GM23338 (cell line): ENCODE data around the gene TPR. TPM values are rescaled to one million over a fixed set of nuclear protein-coding genes. Genes with fewer than 3 reads are reported as not detected.

ENCODE experiments used
- ATAC-seq: fragments of 200-7000 bp; cut with Tn5 transposase; 3 replicates; pipeline ENCODE4 v1.9.1; 2020
- DNase-seq: peaks from one replicate; pipeline ENCODE4 v3.0.0-alpha.2; 2015; ENCODE audit warnings: low spot score
- H2AFZ ChIP-seq: fragments of 200-600 bp; sonication (generic); 2 replicates; pipeline ENCODE4 v1.8.0; 2016; ENCODE audit warnings: antibody characterized with exemption, mild to moderate bottlenecking, moderate library complexity
- H3F3A ChIP-seq: fragments of 200-600 bp; sonication (generic); replicated peaks from 2 replicates; pipeline ENCODE4 v1.8.0; 2017; ENCODE audit warnings: antibody characterized with exemption, mixed run types, low read depth
- H3K27ac ChIP-seq: fragments of 200-600 bp; sonication (generic); 2 replicates; pipeline ENCODE4 v1.6.1; 2016; ENCODE audit warnings: low read depth
- H3K27me3 ChIP-seq: fragments of 200-600 bp; sonication (generic); 2 replicates; pipeline ENCODE4 v1.8.0; 2016; ENCODE audit warnings: mild to moderate bottlenecking, mixed run types, moderate library complexity; ENCODE audit not compliant: insufficient read depth
- H3K36me3 ChIP-seq: fragments of 200-600 bp; sonication (generic); 2 replicates; pipeline ENCODE4 v1.8.0; 2016; ENCODE audit warnings: mild to moderate bottlenecking; ENCODE audit not compliant: insufficient read depth
- H3K4me1 ChIP-seq: fragments of 200-600 bp; sonication (generic); 2 replicates; pipeline ENCODE4 v1.8.0; 2016; ENCODE audit warnings: mild to moderate bottlenecking, moderate library complexity; ENCODE audit not compliant: insufficient read depth
- H3K4me2 ChIP-seq: fragments of 200-600 bp; sonication (generic); 2 replicates; pipeline ENCODE4 v1.7.1; 2017; ENCODE audit warnings: mixed run types
- H3K4me3 ChIP-seq: fragments of 200-600 bp; sonication (generic); 2 replicates; pipeline ENCODE4 v1.6.1; 2016; ENCODE audit warnings: mixed run types
- H3K79me2 ChIP-seq: fragments of 200-600 bp; sonication (generic); replicated peaks from 2 replicates; pipeline ENCODE4 v1.8.0; 2017; ENCODE audit warnings: mild to moderate bottlenecking; ENCODE audit not compliant: insufficient read depth
- H3K9me2 ChIP-seq: fragments of 200-600 bp; sonication (generic); 2 replicates; pipeline ENCODE4 v1.8.0; 2017; ENCODE audit not compliant: insufficient read depth
- H4K20me1 ChIP-seq: fragments of 200-600 bp; sonication (generic); replicated peaks from 2 replicates; pipeline ENCODE4 v1.8.0; 2017; ENCODE audit warnings: mild to moderate bottlenecking; ENCODE audit not compliant: insufficient read depth
- H3K27ac Mint-ChIP-seq: 2 replicates; pipeline ENCODE4 v1.8.0; 2020; ENCODE audit warnings: inconsistent platforms, mild to moderate bottlenecking, moderate library complexity, mixed read lengths
- H3K27me3 Mint-ChIP-seq: 3 replicates; pipeline ENCODE4 v1.8.0; 2022; ENCODE audit warnings: low read depth, mild to moderate bottlenecking, moderate library complexity, mixed read lengths, inconsistent platforms; ENCODE audit not compliant: insufficient read depth, poor library complexity
- H3K36me3 Mint-ChIP-seq: 3 replicates; pipeline ENCODE4 v1.8.0; 2021; ENCODE audit warnings: low read depth, mild to moderate bottlenecking, inconsistent platforms, moderate library complexity, mixed read lengths
- H3K4me1 Mint-ChIP-seq: 3 replicates; pipeline ENCODE4 v1.8.0; 2020; ENCODE audit warnings: mild to moderate bottlenecking, inconsistent platforms, mixed read lengths
- H3K4me3 Mint-ChIP-seq: 3 replicates; pipeline ENCODE4 v1.8.0; 2021; ENCODE audit warnings: moderate library complexity, mild to moderate bottlenecking, inconsistent platforms, mixed read lengths
- H3K9me3 Mint-ChIP-seq: 3 replicates; pipeline ENCODE4 v1.8.0; 2020; ENCODE audit warnings: moderate library complexity, mild to moderate bottlenecking, inconsistent platforms, mixed read lengths
- CREB1 ChIP-seq: fragments of 250-450 bp; sonication (Bioruptor Pico); IDR thresholded peaks from 2 replicates; pipeline ENCODE4 v1.5.0; 2020; ENCODE audit warnings: low read depth, mild to moderate bottlenecking, moderate library complexity
- EZH2 ChIP-seq: fragments of 200-600 bp; sonication (generic); IDR thresholded peaks from one replicate; pipeline ENCODE4 v1.8.0; 2017; ENCODE audit warnings: antibody characterized with exemption, mild to moderate bottlenecking, low read depth; ENCODE audit not compliant: unreplicated experiment
- EZH2phosphoT487 ChIP-seq: fragments of 200-600 bp; sonication (generic); IDR thresholded peaks from one replicate; pipeline ENCODE4 v1.8.1; 2018; ENCODE audit warnings: antibody characterized with exemption; ENCODE audit not compliant: unreplicated experiment
- JUNB ChIP-seq: IDR thresholded peaks from one replicate; pipeline ENCODE4 v1.6.1; 2016; ENCODE audit warnings: antibody characterized with exemption; ENCODE audit not compliant: unreplicated experiment
- NANOG ChIP-seq: IDR thresholded peaks from 2 replicates; pipeline ENCODE4 v1.6.1; 2016; ENCODE audit warnings: antibody characterized with exemption, borderline replicate concordance
- POLR2AphosphoS5 ChIP-seq: IDR thresholded peaks from 2 replicates; pipeline ENCODE4 v1.6.1; 2016; ENCODE audit warnings: antibody characterized with exemption, low read depth
- STAT1 ChIP-seq: IDR thresholded peaks from one replicate; pipeline ENCODE4 v1.6.1; 2016; ENCODE audit warnings: antibody characterized with exemption; ENCODE audit not compliant: unreplicated experiment
- ZNF114 ChIP-seq: fragments of 250-450 bp; sonication (Bioruptor Pico); IDR thresholded peaks from 2 replicates; pipeline ENCODE4 v1.5.0; 2020; ENCODE audit warnings: mild to moderate bottlenecking, moderate library complexity
- ZNF331 ChIP-seq: fragments of 250-450 bp; sonication (Bioruptor Pico); IDR thresholded peaks from 2 replicates; pipeline ENCODE4 v1.5.0; 2020; ENCODE audit warnings: low read depth, mild to moderate bottlenecking, moderate library complexity
- polyA plus RNA-seq: library from polyadenylated mRNA; unstranded; fragments of >200 nt; fragmentation: Nextera tagmentation; extraction: Ambion mirVana; gene quantifications from 2 replicates; pipeline ENCODE4 v1.2.1, GENCODE V29; 2016
- total RNA-seq: library from RNA; depleted of rRNA; stranded (reverse); fragments of >200 nt; shearing (Covaris generic); gene quantifications from 2 replicates; pipeline ENCODE4 v1.2.3, GENCODE V29; 2014
- TF ChIP-seq, protein P1 (sequence below): fragments of 250-450 bp; sonication (Bioruptor Pico); IDR thresholded peaks from 2 replicates; pipeline ENCODE4 v1.5.0; 2020; ENCODE audit warnings: mild to moderate bottlenecking, moderate library complexity
- TF ChIP-seq, protein P2 (sequence below): IDR thresholded peaks from one replicate; pipeline ENCODE4 v1.6.1; 2018; ENCODE audit warnings: antibody characterized with exemption; ENCODE audit not compliant: unreplicated experiment
- TF ChIP-seq, protein P3 (sequence below), 2 experiments: fragments of 200-600 bp in 1 of 2; sonication (generic) in 1 of 2; conservative IDR thresholded peaks; 2 replicates each; pipeline versions ENCODE4 v1.5.1 to v1.6.1; 2016 to 2017; ENCODE audit warnings: antibody characterized with exemption in 2 of 2, low read depth in 2 of 2, mild to moderate bottlenecking in 2 of 2, moderate library complexity in 1 of 2
- TF ChIP-seq, protein P4 (sequence below): IDR thresholded peaks from 2 replicates; pipeline ENCODE4 v1.6.1; 2016; ENCODE audit warnings: antibody characterized with exemption

The TPR gene
- total and polyA plus RNA-seq, 2 experiments from 2014 or later, result 108 to 220 TPM

DNA sequence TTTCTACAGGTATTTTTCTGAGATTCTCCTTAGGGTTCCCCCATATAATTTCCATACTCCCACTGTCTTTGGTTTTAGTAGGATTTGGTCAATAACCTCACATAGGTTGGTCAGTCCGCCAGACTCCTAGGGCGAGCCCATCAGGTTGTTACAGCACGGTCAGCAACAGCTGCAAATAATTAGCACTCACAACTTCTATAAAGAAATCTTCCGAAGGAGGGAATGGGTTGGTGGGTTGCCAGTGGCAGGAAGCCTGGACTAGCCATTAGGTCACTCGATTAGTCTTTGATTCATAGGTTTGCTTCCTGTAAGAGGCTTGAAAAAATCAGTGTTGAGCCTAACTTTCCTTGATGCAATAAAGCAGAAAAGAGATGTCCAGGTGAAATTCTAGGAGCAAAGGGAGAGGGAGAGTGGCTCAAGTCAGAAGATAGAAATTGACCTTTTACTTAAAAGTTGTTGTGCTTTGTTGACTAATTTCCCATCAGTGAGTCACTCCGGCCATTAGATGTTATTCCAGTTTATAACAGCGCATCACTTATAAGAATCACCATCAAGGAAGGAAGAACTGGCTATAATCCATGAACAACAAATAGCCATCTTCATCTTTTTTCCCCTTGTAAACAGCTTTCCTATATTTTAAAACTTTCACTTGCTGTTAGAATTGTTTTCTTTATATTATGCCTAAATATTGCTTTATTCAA, 88.3 kb downstream of the TPR start:
- H3K4me1 ChIP-seq, result no peaks in the 10 kb centered on the region
- no peak overlapping the region for H3K4me2 ChIP-seq
- H3K27ac ChIP-seq, result no peak overlapping the region
- no peaks in the 10 kb centered on the region for H3K9me3 Mint-ChIP-seq
- H3F3A ChIP-seq, result no peaks in the 10 kb centered on the region
- no peaks in the 10 kb centered on the region for H3K36me3 ChIP-seq
- H3K27me3 Mint-ChIP-seq, result peaks cover 4% of the 10 kb centered on the region
- no peaks in the 10 kb centered on the region for H3K27me3 ChIP-seq
- ATAC-seq, result no peak
- H3K27ac Mint-ChIP-seq, result no peak overlapping the region
- H3K4me1 Mint-ChIP-seq, result no peaks in the 10 kb centered on the region
- no peaks in the 10 kb centered on the region for H3K36me3 Mint-ChIP-seq
- H3K4me3 ChIP-seq, result no peak overlapping the region
- TF ChIP-seq JUNB (no peak), CREB1 (no peak), ZNF114 (CRISPR knock-in tag) (no peak), ZNF331 (CRISPR knock-in tag) (no peak), NANOG (no peak), EZH2 (no peak), STAT1 (no peak), EZH2phosphoT487 (no peak), POLR2AphosphoS5 (no peak)
- TF ChIP-seq, protein P1, sequence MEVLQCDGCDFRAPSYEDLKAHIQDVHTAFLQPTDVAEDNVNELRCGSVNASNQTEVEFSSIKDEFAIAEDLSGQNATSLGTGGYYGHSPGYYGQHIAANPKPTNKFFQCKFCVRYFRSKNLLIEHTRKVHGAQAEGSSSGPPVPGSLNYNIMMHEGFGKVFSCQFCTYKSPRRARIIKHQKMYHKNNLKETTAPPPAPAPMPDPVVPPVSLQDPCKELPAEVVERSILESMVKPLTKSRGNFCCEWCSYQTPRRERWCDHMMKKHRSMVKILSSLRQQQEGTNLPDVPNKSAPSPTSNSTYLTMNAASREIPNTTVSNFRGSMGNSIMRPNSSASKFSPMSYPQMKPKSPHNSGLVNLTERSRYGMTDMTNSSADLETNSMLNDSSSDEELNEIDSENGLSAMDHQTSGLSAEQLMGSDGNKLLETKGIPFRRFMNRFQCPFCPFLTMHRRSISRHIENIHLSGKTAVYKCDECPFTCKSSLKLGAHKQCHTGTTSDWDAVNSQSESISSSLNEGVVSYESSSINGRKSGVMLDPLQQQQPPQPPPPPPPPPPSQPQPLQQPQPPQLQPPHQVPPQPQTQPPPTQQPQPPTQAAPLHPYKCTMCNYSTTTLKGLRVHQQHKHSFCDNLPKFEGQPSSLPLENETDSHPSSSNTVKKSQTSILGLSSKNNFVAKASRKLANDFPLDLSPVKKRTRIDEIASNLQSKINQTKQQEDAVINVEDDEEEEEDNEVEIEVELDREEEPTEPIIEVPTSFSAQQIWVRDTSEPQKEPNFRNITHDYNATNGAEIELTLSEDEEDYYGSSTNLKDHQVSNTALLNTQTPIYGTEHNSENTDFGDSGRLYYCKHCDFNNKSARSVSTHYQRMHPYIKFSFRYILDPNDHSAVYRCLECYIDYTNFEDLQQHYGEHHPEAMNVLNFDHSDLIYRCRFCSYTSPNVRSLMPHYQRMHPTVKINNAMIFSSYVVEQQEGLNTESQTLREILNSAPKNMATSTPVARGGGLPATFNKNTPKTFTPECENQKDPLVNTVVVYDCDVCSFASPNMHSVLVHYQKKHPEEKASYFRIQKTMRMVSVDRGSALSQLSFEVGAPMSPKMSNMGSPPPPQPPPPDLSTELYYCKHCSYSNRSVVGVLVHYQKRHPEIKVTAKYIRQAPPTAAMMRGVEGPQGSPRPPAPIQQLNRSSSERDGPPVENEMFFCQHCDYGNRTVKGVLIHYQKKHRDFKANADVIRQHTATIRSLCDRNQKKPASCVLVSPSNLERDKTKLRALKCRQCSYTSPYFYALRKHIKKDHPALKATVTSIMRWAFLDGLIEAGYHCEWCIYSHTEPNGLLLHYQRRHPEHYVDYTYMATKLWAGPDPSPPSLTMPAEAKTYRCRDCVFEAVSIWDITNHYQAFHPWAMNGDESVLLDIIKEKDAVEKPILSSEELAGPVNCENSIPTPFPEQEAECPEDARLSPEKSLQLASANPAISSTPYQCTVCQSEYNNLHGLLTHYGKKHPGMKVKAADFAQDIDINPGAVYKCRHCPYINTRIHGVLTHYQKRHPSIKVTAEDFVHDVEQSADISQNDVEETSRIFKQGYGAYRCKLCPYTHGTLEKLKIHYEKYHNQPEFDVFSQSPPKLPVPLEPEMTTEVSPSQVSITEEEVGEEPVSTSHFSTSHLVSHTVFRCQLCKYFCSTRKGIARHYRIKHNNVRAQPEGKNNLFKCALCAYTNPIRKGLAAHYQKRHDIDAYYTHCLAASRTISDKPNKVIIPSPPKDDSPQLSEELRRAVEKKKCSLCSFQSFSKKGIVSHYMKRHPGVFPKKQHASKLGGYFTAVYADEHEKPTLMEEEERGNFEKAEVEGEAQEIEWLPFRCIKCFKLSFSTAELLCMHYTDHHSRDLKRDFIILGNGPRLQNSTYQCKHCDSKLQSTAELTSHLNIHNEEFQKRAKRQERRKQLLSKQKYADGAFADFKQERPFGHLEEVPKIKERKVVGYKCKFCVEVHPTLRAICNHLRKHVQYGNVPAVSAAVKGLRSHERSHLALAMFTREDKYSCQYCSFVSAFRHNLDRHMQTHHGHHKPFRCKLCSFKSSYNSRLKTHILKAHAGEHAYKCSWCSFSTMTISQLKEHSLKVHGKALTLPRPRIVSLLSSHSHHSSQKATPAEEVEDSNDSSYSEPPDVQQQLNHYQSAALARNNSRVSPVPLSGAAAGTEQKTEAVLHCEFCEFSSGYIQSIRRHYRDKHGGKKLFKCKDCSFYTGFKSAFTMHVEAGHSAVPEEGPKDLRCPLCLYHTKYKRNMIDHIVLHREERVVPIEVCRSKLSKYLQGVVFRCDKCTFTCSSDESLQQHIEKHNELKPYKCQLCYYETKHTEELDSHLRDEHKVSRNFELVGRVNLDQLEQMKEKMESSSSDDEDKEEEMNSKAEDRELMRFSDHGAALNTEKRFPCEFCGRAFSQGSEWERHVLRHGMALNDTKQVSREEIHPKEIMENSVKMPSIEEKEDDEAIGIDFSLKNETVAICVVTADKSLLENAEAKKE, result no peak
- TF ChIP-seq, protein P2, sequence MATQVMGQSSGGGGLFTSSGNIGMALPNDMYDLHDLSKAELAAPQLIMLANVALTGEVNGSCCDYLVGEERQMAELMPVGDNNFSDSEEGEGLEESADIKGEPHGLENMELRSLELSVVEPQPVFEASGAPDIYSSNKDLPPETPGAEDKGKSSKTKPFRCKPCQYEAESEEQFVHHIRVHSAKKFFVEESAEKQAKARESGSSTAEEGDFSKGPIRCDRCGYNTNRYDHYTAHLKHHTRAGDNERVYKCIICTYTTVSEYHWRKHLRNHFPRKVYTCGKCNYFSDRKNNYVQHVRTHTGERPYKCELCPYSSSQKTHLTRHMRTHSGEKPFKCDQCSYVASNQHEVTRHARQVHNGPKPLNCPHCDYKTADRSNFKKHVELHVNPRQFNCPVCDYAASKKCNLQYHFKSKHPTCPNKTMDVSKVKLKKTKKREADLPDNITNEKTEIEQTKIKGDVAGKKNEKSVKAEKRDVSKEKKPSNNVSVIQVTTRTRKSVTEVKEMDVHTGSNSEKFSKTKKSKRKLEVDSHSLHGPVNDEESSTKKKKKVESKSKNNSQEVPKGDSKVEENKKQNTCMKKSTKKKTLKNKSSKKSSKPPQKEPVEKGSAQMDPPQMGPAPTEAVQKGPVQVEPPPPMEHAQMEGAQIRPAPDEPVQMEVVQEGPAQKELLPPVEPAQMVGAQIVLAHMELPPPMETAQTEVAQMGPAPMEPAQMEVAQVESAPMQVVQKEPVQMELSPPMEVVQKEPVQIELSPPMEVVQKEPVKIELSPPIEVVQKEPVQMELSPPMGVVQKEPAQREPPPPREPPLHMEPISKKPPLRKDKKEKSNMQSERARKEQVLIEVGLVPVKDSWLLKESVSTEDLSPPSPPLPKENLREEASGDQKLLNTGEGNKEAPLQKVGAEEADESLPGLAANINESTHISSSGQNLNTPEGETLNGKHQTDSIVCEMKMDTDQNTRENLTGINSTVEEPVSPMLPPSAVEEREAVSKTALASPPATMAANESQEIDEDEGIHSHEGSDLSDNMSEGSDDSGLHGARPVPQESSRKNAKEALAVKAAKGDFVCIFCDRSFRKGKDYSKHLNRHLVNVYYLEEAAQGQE, result no peak
- TF ChIP-seq, protein P3, sequence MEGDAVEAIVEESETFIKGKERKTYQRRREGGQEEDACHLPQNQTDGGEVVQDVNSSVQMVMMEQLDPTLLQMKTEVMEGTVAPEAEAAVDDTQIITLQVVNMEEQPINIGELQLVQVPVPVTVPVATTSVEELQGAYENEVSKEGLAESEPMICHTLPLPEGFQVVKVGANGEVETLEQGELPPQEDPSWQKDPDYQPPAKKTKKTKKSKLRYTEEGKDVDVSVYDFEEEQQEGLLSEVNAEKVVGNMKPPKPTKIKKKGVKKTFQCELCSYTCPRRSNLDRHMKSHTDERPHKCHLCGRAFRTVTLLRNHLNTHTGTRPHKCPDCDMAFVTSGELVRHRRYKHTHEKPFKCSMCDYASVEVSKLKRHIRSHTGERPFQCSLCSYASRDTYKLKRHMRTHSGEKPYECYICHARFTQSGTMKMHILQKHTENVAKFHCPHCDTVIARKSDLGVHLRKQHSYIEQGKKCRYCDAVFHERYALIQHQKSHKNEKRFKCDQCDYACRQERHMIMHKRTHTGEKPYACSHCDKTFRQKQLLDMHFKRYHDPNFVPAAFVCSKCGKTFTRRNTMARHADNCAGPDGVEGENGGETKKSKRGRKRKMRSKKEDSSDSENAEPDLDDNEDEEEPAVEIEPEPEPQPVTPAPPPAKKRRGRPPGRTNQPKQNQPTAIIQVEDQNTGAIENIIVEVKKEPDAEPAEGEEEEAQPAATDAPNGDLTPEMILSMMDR (conservative IDR thresholded peaks at IDR 0.05; ENCODE audit: low read depth in 2 of 2), result no peak
- TF ChIP-seq, protein P4, sequence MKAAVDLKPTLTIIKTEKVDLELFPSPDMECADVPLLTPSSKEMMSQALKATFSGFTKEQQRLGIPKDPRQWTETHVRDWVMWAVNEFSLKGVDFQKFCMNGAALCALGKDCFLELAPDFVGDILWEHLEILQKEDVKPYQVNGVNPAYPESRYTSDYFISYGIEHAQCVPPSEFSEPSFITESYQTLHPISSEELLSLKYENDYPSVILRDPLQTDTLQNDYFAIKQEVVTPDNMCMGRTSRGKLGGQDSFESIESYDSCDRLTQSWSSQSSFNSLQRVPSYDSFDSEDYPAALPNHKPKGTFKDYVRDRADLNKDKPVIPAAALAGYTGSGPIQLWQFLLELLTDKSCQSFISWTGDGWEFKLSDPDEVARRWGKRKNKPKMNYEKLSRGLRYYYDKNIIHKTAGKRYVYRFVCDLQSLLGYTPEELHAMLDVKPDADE, result no peak
- H2AFZ ChIP-seq, result peak overlapping the region; percentile 19; the same call in 1 of the 2 replicates
- H3K9me2 ChIP-seq, result no peaks in the 10 kb centered on the region
- no peaks in the 10 kb centered on the region for H4K20me1 ChIP-seq
- DNase-seq, result no peak
- H3K79me2 ChIP-seq, result no peaks in the 10 kb centered on the region
- H3K4me3 Mint-ChIP-seq, result no peak overlapping the region
